Neural cell (in vitro differentiated cells): Measurements from ENCODE around the gene H1-8. TPM values are rescaled to one million over a fixed set of nuclear protein-coding genes. Genes with fewer than 3 reads are reported as not detected.

Experiments used
- H2AFZ ChIP-seq: fragments of 200-600, 300-800 bp; sonication (generic), shearing (Covaris generic); 2 replicates; pipeline ENCODE4 v1.6.0; 2014; ENCODE audit warnings: low read depth, mild to moderate bottlenecking, antibody characterized with exemption, low read length, moderate library complexity
- H3F3A ChIP-seq: fragments of 200-600 bp; shearing (Covaris generic); 2 replicates; pipeline ENCODE4 v1.6.1; 2016; ENCODE audit warnings: mild to moderate bottlenecking, moderate library complexity, mixed read lengths, antibody characterized with exemption, low read length; ENCODE audit not compliant: insufficient read depth, poor library complexity, severe bottlenecking
- H3K27ac ChIP-seq: fragments of 200-600, 300-800 bp; sonication (generic), shearing (Covaris generic); 2 replicates; pipeline ENCODE4 v1.5.1; 2014; ENCODE audit warnings: mild to moderate bottlenecking, low read length, moderate library complexity
- H3K27me3 ChIP-seq: fragments of 300-800, 200-600 bp; sonication (generic), shearing (Covaris generic); 2 replicates; pipeline ENCODE4 v1.6.0; 2014; ENCODE audit warnings: mild to moderate bottlenecking, low read depth, low read length, moderate library complexity; ENCODE audit not compliant: insufficient read depth
- H3K36me3 ChIP-seq: fragments of 300-800, 200-600 bp; sonication (generic), shearing (Covaris generic); 2 replicates; pipeline ENCODE4 v1.5.1; 2014; ENCODE audit warnings: mild to moderate bottlenecking, antibody characterized with exemption, low read length, moderate library complexity; ENCODE audit not compliant: insufficient read depth
- H3K4me2 ChIP-seq: fragments of 300-800, 200-600 bp; sonication (generic), shearing (Covaris generic); 2 replicates; pipeline ENCODE4 v1.6.0; 2014; ENCODE audit warnings: mild to moderate bottlenecking, low read length
- H3K4me3 ChIP-seq: fragments of 300-800, 200-600 bp; sonication (generic), shearing (Covaris generic); 2 replicates; pipeline ENCODE4 v1.5.1; 2014; ENCODE audit warnings: mild to moderate bottlenecking, low read length, moderate library complexity
- H3K79me2 ChIP-seq: fragments of 200-600 bp; shearing (Covaris generic); replicated peaks from 2 replicates; pipeline ENCODE4 v1.6.0; 2014; ENCODE audit warnings: mild to moderate bottlenecking, low read length, moderate library complexity; ENCODE audit not compliant: insufficient read depth
- H3K9ac ChIP-seq: fragments of 300-800, 200-600 bp; sonication (generic), shearing (Covaris generic); 2 replicates; pipeline ENCODE4 v1.6.1; 2016; ENCODE audit warnings: mild to moderate bottlenecking, low read length, mixed read lengths
- H3K9me2 ChIP-seq: fragments of 200-600 bp; shearing (Covaris generic); 2 replicates; pipeline ENCODE4 v1.6.1; 2016; ENCODE audit warnings: mild to moderate bottlenecking, low read length, mixed read lengths; ENCODE audit not compliant: insufficient read depth
- H3K9me3 ChIP-seq: fragments of 200-600, 300-800 bp; sonication (generic), shearing (Covaris generic); 2 replicates; pipeline ENCODE4 v1.6.1; 2016; ENCODE audit warnings: mild to moderate bottlenecking, mixed run types, low read length, moderate library complexity, mixed read lengths
- H4K20me1 ChIP-seq: fragments of 200-600 bp; shearing (Covaris generic); 2 replicates; pipeline ENCODE4 v1.6.1; 2016; ENCODE audit warnings: mild to moderate bottlenecking, mixed run types; ENCODE audit not compliant: insufficient read depth
- CTCF ChIP-seq: fragments of 450-650 bp; IDR thresholded peaks from 2 replicates; pipeline ENCODE4 v1.5.1; 2014; ENCODE audit warnings: antibody characterized with exemption, mild to moderate bottlenecking, moderate library complexity; ENCODE audit not compliant: poor library complexity, severe bottlenecking
- EP300 ChIP-seq: fragments of 450-650 bp; conservative IDR thresholded peaks from 2 replicates; pipeline ENCODE4 v1.6.1; 2014; ENCODE audit warnings: antibody characterized with exemption, mild to moderate bottlenecking, moderate library complexity; ENCODE audit not compliant: poor library complexity, severe bottlenecking
- EZH2 ChIP-seq: fragments of 200-600, 300-800 bp; shearing (Covaris generic), sonication (generic); IDR thresholded peaks from 2 replicates; pipeline ENCODE4 v1.6.1; 2014; ENCODE audit warnings: antibody characterized with exemption, low read length, borderline replicate concordance, mild to moderate bottlenecking; ENCODE audit not compliant: insufficient read depth, poor library complexity, severe bottlenecking
- MXI1 ChIP-seq: fragments of 450-650 bp; conservative IDR thresholded peaks from 2 replicates; pipeline ENCODE4 v1.6.1; 2014; ENCODE audit warnings: antibody characterized with exemption, mild to moderate bottlenecking; ENCODE audit not compliant: poor library complexity, severe bottlenecking
- POLR2AphosphoS5 ChIP-seq: IDR thresholded peaks from 2 replicates; pipeline ENCODE4 v1.6.1; 2012
- RAD21 ChIP-seq: fragments of 450-650 bp; conservative IDR thresholded peaks from 2 replicates; pipeline ENCODE4 v1.6.1; 2014; ENCODE audit warnings: antibody characterized with exemption, mild to moderate bottlenecking, moderate library complexity
- REST ChIP-seq: IDR thresholded peaks from 2 replicates; pipeline ENCODE4 v1.6.1; 2012; ENCODE audit warnings: borderline replicate concordance
- SMC3 ChIP-seq: fragments of 450-650 bp; conservative IDR thresholded peaks from 2 replicates; pipeline ENCODE4 v1.6.1; 2014; ENCODE audit warnings: antibody characterized with exemption, mild to moderate bottlenecking, moderate library complexity; ENCODE audit not compliant: poor library complexity
- TAF1 ChIP-seq: IDR thresholded peaks from 2 replicates; pipeline ENCODE4 v1.6.1; 2012; ENCODE audit warnings: low read depth
- polyA plus RNA-seq: library from polyadenylated mRNA; depleted of rRNA; stranded (reverse); fragments of >200 nt; gene quantifications from 2 replicates; pipeline ENCODE4 v1.2.3, GENCODE V29; 2014

Gene H1-8
- polyA plus RNA-seq, 1 donor from 2014 or later, result not detected

DNA sequence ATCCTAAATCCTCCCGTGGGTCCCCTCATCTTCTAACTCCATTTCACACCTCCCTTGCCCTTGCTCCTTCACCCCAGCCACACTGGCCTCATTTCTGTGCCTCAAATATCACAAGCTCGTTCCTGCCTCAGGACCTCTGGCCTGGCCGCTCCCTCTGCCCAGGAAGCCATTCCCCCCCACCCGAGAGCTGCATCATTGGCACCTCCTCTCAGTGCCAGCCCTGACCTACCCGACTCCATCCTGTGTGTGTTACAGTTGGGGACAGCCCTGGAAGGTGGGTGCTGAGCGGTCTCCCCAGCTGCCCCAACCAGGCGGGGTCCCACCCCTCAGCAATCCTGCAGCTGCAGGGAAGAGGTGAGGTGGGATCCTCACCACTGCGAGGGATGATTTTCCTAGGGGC, 49.0 kb downstream of the H1-8 start:
- H4K20me1 ChIP-seq, result no peaks in the 10 kb centered on the region
- H3K27me3 ChIP-seq, result no peaks in the 10 kb centered on the region
- H3K9me2 ChIP-seq, result no peaks in the 10 kb centered on the region
- no peaks in the 10 kb centered on the region for H3K9me3 ChIP-seq
- no peaks in the 10 kb centered on the region for H3K36me3 ChIP-seq
- H3K27ac ChIP-seq, result no peak overlapping the region
- no peak overlapping the region for H3K9ac ChIP-seq
- TF ChIP-seq CTCF (no peak), MXI1 (no peak), POLR2AphosphoS5 (no peak), REST (no peak), RAD21 (no peak), TAF1 (no peak), SMC3 (no peak), EP300 (no peak), EZH2 (no peak)
- H2AFZ ChIP-seq, result no peak overlapping the region
- H3K4me3 ChIP-seq, result no peak overlapping the region
- H3K79me2 ChIP-seq, result no peaks in the 10 kb centered on the region
- H3F3A ChIP-seq, result no peaks in the 10 kb centered on the region
- no peak overlapping the region for H3K4me2 ChIP-seq

GRCh38 chr3:129592381-129593131, 49.6 kb downstream of the H1-8 start:
- H3F3A ChIP-seq, result no peaks in the 10 kb centered on the region
- H3K4me2 ChIP-seq, result no peak overlapping the region
- H4K20me1 ChIP-seq, result no peaks in the 10 kb centered on the region
- TF ChIP-seq SMC3 (no peak), RAD21 (no peak), REST (no peak), EZH2 (no peak), TAF1 (no peak), POLR2AphosphoS5 (no peak), MXI1 (no peak), EP300 (no peak), CTCF (no peak)
- H3K4me3 ChIP-seq, result no peak overlapping the region
- no peak overlapping the region for H2AFZ ChIP-seq
- H3K9ac ChIP-seq, result no peak overlapping the region
- H3K9me3 ChIP-seq, result no peaks in the 10 kb centered on the region
- H3K27me3 ChIP-seq, result no peaks in the 10 kb centered on the region
- H3K79me2 ChIP-seq, result no peaks in the 10 kb centered on the region
- H3K36me3 ChIP-seq, result no peaks in the 10 kb centered on the region
- no peaks in the 10 kb centered on the region for H3K9me2 ChIP-seq
- no peak overlapping the region for H3K27ac ChIP-seq
